ENCODE results near the gene RRAD. TPM values are rescaled to one million over a fixed set of nuclear protein-coding genes. Genes with fewer than 3 reads are reported as not detected.

Gene RRAD
- total RNA-seq, 1 donor from 2014 or later = 32.9 TPM

DNA sequence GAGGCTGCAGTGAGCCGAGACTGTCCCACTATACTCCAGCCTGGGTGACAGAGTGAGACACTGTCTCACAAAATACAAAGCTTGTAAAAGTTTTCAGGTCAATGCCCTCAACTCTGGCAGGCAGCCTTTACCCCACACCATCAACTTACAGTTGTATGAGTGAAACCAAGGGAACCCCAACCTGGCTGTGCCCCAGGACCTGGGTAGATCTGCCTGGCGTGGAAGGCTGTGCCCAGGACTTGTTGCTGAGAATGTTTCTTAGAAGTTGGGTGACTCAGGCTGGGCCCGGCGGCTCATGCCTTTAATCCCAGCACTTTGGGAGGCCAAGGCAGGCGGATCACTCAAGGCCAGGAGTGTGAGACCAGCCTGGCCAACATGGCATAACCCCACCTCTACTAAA lies 43.5 kb upstream of the RRAD start:
- Histone ChIP-seq H3K4me3 (ENCODE audit: low read depth, low read length) (no peak overlapping the region), H3K27me3 (ENCODE audit: control insufficient read depth, insufficient read depth, low read length) (peaks cover 6% of the 10 kb centered on the region), H3K36me3 (ENCODE audit: control insufficient read depth, insufficient read depth, low read length) (no peaks in the 10 kb centered on the region)
- TF ChIP-seq, protein P1, sequence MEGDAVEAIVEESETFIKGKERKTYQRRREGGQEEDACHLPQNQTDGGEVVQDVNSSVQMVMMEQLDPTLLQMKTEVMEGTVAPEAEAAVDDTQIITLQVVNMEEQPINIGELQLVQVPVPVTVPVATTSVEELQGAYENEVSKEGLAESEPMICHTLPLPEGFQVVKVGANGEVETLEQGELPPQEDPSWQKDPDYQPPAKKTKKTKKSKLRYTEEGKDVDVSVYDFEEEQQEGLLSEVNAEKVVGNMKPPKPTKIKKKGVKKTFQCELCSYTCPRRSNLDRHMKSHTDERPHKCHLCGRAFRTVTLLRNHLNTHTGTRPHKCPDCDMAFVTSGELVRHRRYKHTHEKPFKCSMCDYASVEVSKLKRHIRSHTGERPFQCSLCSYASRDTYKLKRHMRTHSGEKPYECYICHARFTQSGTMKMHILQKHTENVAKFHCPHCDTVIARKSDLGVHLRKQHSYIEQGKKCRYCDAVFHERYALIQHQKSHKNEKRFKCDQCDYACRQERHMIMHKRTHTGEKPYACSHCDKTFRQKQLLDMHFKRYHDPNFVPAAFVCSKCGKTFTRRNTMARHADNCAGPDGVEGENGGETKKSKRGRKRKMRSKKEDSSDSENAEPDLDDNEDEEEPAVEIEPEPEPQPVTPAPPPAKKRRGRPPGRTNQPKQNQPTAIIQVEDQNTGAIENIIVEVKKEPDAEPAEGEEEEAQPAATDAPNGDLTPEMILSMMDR (IDR thresholded peaks at IDR 0.05; ENCODE audit: insufficient read depth, low read length, poor library complexity, severe bottlenecking) = no peak
- no peak for DNase-seq (ENCODE audit: low read depth)

DNA sequence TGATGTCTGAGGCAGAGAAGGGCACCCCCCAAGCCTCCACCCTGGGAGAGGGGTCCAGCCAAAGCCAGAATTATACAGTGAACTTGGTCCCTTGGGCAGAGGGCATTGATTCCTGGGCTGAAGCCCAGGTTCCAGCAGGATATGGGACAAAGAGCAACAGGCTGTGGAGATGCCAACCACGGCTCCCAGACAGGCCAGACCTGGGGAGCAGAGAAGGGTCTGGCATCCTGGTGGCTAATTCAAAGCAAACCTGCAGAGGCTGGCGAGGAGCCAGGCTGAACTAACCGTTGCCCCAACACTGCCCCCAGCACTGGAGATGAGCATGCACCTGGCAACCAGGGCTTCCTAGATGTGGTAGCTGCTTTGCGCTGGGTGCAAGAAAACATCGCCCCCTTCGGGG lies 38.7 kb upstream of the RRAD start:
- no peak for DNase-seq (ENCODE audit: low read depth)
- no peaks in the 10 kb centered on the region for H3K36me3 ChIP-seq (ENCODE audit: control insufficient read depth, insufficient read depth, low read length)
- TF ChIP-seq, protein P1 (IDR thresholded peaks at IDR 0.05; ENCODE audit: insufficient read depth, low read length, poor library complexity, severe bottlenecking) = no peak
- peaks cover 11% of the 10 kb centered on the region for H3K27me3 ChIP-seq (ENCODE audit: control insufficient read depth, insufficient read depth, low read length)
- no peak overlapping the region for H3K4me3 ChIP-seq (ENCODE audit: low read depth, low read length)

- H3K4me3 ChIP-seq (ENCODE audit: low read depth, low read length) = no peak overlapping the region
- no peaks in the 10 kb centered on the region for H3K36me3 ChIP-seq (ENCODE audit: control insufficient read depth, insufficient read depth, low read length)
- DNase-seq (ENCODE audit: low read depth) = no peak
- H3K27me3 ChIP-seq (ENCODE audit: control insufficient read depth, insufficient read depth, low read length) = peaks cover 13% of the 10 kb centered on the region
- TF ChIP-seq, protein P1 (IDR thresholded peaks at IDR 0.05; ENCODE audit: insufficient read depth, low read length, poor library complexity, severe bottlenecking) = no peak
Observed at GRCh38 chr16:66961914-66962313, 36.6 kb upstream of the RRAD start.

GRCh38 chr16:66961065-66961744 lies 35.9 kb upstream of the RRAD start, which contains the start of gene CES3:
Gene CES3, plus strand, starts transcription at chr16:66961266. Its CDS starts 42 bp downstream, at chr16:66961308.
- H3K36me3 ChIP-seq (ENCODE audit: control insufficient read depth, insufficient read depth, low read length) = no peaks in the 10 kb centered on the region
- DNase-seq (ENCODE audit: low read depth) = no peak
- TF ChIP-seq, protein P1 (IDR thresholded peaks at IDR 0.05; ENCODE audit: insufficient read depth, low read length, poor library complexity, severe bottlenecking) = peak; percentile 89
- peaks cover 13% of the 10 kb centered on the region for H3K27me3 ChIP-seq (ENCODE audit: control insufficient read depth, insufficient read depth, low read length)
- no peak within 1 kb of the TSS for H3K4me3 ChIP-seq (ENCODE audit: low read depth, low read length)

DNA sequence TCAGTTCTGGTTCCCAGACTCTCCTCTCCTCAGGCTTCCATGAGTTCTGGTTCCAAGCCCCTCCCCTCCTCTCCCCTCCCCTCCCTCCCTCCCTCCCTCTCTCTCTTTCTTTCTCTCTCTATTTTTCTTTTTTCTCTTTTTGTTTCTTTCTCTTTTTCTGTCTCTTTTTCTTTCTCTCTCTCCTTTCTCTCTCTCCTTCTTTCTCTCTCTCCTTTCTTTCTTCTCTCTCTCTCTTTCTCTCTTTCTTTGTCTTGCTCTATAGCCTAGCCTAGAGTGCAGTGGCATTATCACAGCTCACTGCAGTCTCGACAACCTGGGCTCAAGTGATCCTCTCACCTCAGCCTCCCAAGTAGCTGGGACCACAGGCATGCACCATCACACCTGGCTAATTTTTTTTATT lies 34.9 kb upstream of the RRAD start:
- TF ChIP-seq, protein P1 (IDR thresholded peaks at IDR 0.05; ENCODE audit: insufficient read depth, low read length, poor library complexity, severe bottlenecking) = no peak
- H3K27me3 ChIP-seq (ENCODE audit: control insufficient read depth, insufficient read depth, low read length) = peaks cover 10% of the 10 kb centered on the region
- H3K4me3 ChIP-seq (ENCODE audit: low read depth, low read length) = no peak overlapping the region
- H3K36me3 ChIP-seq (ENCODE audit: control insufficient read depth, insufficient read depth, low read length) = no peaks in the 10 kb centered on the region
- no peak for DNase-seq (ENCODE audit: low read depth)

DNA sequence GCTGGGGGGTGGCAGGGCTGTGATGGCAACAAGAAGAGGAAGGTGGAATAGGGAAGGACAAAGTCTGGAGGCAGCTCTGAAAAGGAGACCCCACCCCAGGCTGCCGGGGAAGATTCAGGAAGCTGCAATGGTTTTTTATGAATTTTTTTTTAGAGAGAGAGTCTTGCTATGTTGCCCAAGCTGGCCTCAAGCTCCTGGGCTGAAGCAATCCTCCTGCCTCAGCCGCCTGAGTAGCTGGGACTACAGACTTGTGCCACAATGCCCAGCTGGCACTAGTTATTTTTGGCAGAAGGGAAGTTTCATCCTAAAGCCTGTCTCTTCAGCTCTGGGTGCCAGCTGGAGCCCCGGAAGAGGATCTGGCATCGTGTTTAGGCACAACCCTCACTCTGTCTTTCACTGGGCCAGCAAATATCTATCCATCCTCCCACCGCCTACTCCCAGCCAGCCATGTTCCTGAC lies 34.4 kb upstream of the RRAD start:
- no peak for DNase-seq (ENCODE audit: low read depth)
- peaks cover 7% of the 10 kb centered on the region for H3K27me3 ChIP-seq (ENCODE audit: control insufficient read depth, insufficient read depth, low read length)
- H3K4me3 ChIP-seq (ENCODE audit: low read depth, low read length) = no peak overlapping the region
- TF ChIP-seq, protein P1 (IDR thresholded peaks at IDR 0.05; ENCODE audit: insufficient read depth, low read length, poor library complexity, severe bottlenecking) = no peak
- no peaks in the 10 kb centered on the region for H3K36me3 ChIP-seq (ENCODE audit: control insufficient read depth, insufficient read depth, low read length)

Measured in kidney epithelial cell (primary cell).